Loucy (cell line): ENCODE results near the gene CELF2.

Source experiments
- H2AFZ ChIP-seq: fragments of 200-600 bp; sonication (generic); 2 replicates; pipeline ENCODE4 v1.6.0; 2016; ENCODE audit warnings: antibody characterized with exemption, mild to moderate bottlenecking, low read length, moderate library complexity
- H3F3A ChIP-seq: fragments of 200-600 bp; 2 replicates; pipeline ENCODE4 v1.6.0; 2016; ENCODE audit warnings: antibody characterized with exemption, low read depth, mild to moderate bottlenecking
- H3K27me3 ChIP-seq: fragments of 200-600 bp; sonication (generic); 2 replicates; pipeline ENCODE4 v1.6.1; 2014; ENCODE audit warnings: low read length, mild to moderate bottlenecking; ENCODE audit not compliant: insufficient read depth, poor library complexity, severe bottlenecking
- H3K36me3 ChIP-seq: fragments of 200-600 bp; sonication (generic); 2 replicates; pipeline ENCODE4 v1.6.1; 2016; ENCODE audit warnings: low read length; ENCODE audit not compliant: insufficient read depth
- H3K4me1 ChIP-seq: fragments of 200-600 bp; sonication (generic); 2 replicates; pipeline ENCODE4 v1.5.1; 2014; ENCODE audit warnings: low read length, mild to moderate bottlenecking; ENCODE audit not compliant: insufficient read depth, poor library complexity, severe bottlenecking
- H3K4me2 ChIP-seq: fragments of 200-600 bp; sonication (generic); 2 replicates; pipeline ENCODE4 v1.6.0; 2014; ENCODE audit warnings: antibody characterized with exemption, low read length, low read depth, mild to moderate bottlenecking; ENCODE audit not compliant: poor library complexity, severe bottlenecking
- H3K4me3 ChIP-seq: fragments of 200-600 bp; sonication (generic); 2 replicates; pipeline ENCODE4 v1.5.1; 2014; ENCODE audit warnings: low read length, mild to moderate bottlenecking, mixed read lengths; ENCODE audit not compliant: poor library complexity, severe bottlenecking
- H3K79me2 ChIP-seq: fragments of 200-600 bp; sonication (generic); 2 replicates; pipeline ENCODE4 v1.6.1; 2014; ENCODE audit warnings: low read length; ENCODE audit not compliant: insufficient read depth
- H3K9ac ChIP-seq: fragments of 200-600 bp; sonication (generic); 2 replicates; pipeline ENCODE4 v1.6.0; 2014; ENCODE audit warnings: mild to moderate bottlenecking, low read depth, low read length, moderate library complexity; ENCODE audit not compliant: poor library complexity, severe bottlenecking
- H3K9me2 ChIP-seq: fragments of 200-600 bp; sonication (generic); replicated peaks from 2 replicates; pipeline ENCODE4 v1.6.1; 2016; ENCODE audit warnings: low read depth, low read length, mixed read lengths
- H3K9me3 ChIP-seq: fragments of 200-600 bp; sonication (generic); 2 replicates; pipeline ENCODE4 v1.6.1; 2014; ENCODE audit warnings: mild to moderate bottlenecking, antibody characterized with exemption, low read length, low read depth; ENCODE audit not compliant: insufficient read depth
- H4K20me1 ChIP-seq: fragments of 200-600 bp; sonication (generic); 2 replicates; pipeline ENCODE4 v1.6.0; 2014; ENCODE audit warnings: antibody characterized with exemption, low read length, mild to moderate bottlenecking; ENCODE audit not compliant: insufficient read depth, poor library complexity, severe bottlenecking
- CTCF ChIP-seq: fragments of 200-600 bp; sonication (generic); conservative IDR thresholded peaks from 2 replicates; pipeline ENCODE4 v1.5.1; 2014; ENCODE audit warnings: mild to moderate bottlenecking, antibody characterized with exemption, low read length
- EZH2phosphoT487 ChIP-seq: fragments of 200-600 bp; IDR thresholded peaks from 2 replicates; pipeline ENCODE4 v1.6.1; 2018; ENCODE audit warnings: antibody characterized with exemption, mild to moderate bottlenecking, moderate library complexity, borderline replicate concordance

The CELF2 gene

GRCh38 chr10:11270135-11270857 is 252.6 kb downstream of the CELF2 start:
- no peak overlapping the region for H2AFZ ChIP-seq
- H3K4me3 ChIP-seq = no peak overlapping the region
- no peaks in the 10 kb centered on the region for H3K9me3 ChIP-seq
- TF ChIP-seq EZH2phosphoT487 (no peak), CTCF (peak; percentile 86)
- no peaks in the 10 kb centered on the region for H3K9me2 ChIP-seq
- no peak overlapping the region for H3K4me2 ChIP-seq
- peaks cover 97% of the 10 kb centered on the region for H3K36me3 ChIP-seq
- no peaks in the 10 kb centered on the region for H3K27me3 ChIP-seq
- no peaks in the 10 kb centered on the region for H3F3A ChIP-seq
- H4K20me1 ChIP-seq = peaks cover 12% of the 10 kb centered on the region
- peaks cover 27% of the 10 kb centered on the region; the same call in 1 of the 2 replicates for H3K79me2 ChIP-seq
- peaks cover 6% of the 10 kb centered on the region for H3K4me1 ChIP-seq
- no peak overlapping the region for H3K9ac ChIP-seq

GRCh38 chr10:11270858-11271179 is 253.1 kb downstream of the CELF2 start:
- Histone ChIP-seq H3K9me3 (no peaks in the 10 kb centered on the region), H4K20me1 (peaks cover 8% of the 10 kb centered on the region), H3K27me3 (no peaks in the 10 kb centered on the region), H3K4me2 (no peak overlapping the region), H3K36me3 (peaks cover 99% of the 10 kb centered on the region), H2AFZ (no peak overlapping the region), H3K9me2 (no peaks in the 10 kb centered on the region), H3K4me1 (peaks cover 6% of the 10 kb centered on the region), H3K4me3 (no peak overlapping the region), H3K79me2 (peaks cover 23% of the 10 kb centered on the region; the same call in 1 of the 2 replicates), H3K9ac (no peak overlapping the region), H3F3A (no peaks in the 10 kb centered on the region)
- TF ChIP-seq EZH2phosphoT487 (no peak), CTCF (no peak)

- Histone ChIP-seq H3F3A (no peaks in the 10 kb centered on the region), H3K4me1 (peaks cover 6% of the 10 kb centered on the region), H3K9ac (no peak overlapping the region), H4K20me1 (peaks cover 4% of the 10 kb centered on the region), H3K4me2 (no peak overlapping the region), H3K4me3 (no peak overlapping the region), H3K79me2 (peaks cover 15% of the 10 kb centered on the region; the same call in 1 of the 2 replicates), H3K36me3 (peaks cover 99% of the 10 kb centered on the region), H2AFZ (no peak overlapping the region), H3K9me2 (no peaks in the 10 kb centered on the region), H3K9me3 (no peaks in the 10 kb centered on the region), H3K27me3 (no peaks in the 10 kb centered on the region)
- TF ChIP-seq EZH2phosphoT487 = no peak
- no peak for TF ChIP-seq CTCF
Observed at GRCh38 chr10:11272915-11273389, 255.3 kb downstream of the CELF2 start.
